ENCODE measurements around the gene TMSB10.

DNA sequence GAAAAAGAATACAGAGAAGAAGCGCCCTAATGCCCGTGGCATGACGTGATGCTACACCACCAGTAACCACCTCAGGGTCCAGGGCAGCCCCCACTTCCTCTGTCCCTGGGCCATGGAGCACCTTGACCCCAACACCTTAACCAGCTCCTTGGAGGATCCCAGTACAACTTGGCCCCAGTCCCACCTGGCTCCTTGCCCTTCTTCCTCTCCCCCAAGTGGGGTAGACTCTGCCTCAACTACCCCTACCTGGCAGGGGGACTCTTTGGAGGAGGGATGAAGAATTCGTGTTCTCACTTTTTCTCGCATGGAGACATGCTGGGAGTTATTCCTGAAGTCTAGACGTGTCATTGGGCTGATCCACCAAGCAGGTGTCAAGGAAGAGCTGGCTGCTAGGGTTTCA, 43.5 kb upstream of the TMSB10 start:
- no peak for TF ChIP-seq GATA3 (IDR thresholded peaks at IDR 0.05; ENCODE audit: low read depth, low read length)
- TF ChIP-seq GATA2 (IDR thresholded peaks at IDR 0.05; ENCODE audit: low read depth, low read length): no peak

All from SH-SY5Y (cell line).